GM19468 (cell line): Measurements from ENCODE around the gene CACNA1G.

Experiments used
- ATAC-seq: cut with Tn5 transposase; IDR thresholded peaks from one replicate; pipeline ENCODE4 v1.9.1; 2021; ENCODE audit warnings: mild to moderate bottlenecking, moderate library complexity, moderate number of reproducible peaks; ENCODE audit not compliant: unreplicated experiment; ENCODE audit errors: extremely low read depth

Gene CACNA1G

GRCh38 chr17:50547035-50547735, 13.3 kb upstream of the CACNA1G start, which contains the start of gene SPATA20:
SPATA20 (plus strand) TSS chr17:50547174; CDS start chr17:50547209, 35 bp downstream.
- ATAC-seq, result peak; percentile 83

- ATAC-seq, result no peak
Observed at GRCh38 chr17:50547736-50548083, 12.8 kb upstream of the CACNA1G start.

DNA sequence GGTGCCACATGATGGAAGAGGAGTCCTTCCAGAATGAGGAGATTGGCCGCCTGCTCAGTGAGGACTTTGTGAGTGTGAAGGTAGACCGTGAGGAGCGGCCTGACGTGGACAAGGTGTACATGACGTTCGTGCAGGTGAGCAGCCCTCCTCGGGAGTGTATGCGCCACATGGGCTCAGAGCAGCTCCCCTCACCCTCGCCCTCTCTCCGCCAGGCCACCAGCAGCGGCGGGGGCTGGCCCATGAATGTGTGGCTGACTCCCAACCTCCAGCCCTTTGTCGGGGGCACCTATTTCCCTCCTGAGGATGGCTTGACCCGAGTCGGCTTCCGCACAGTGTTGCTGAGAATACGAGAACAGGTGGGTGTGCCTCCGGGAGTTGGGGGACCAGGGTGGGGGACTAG, 11.7 kb upstream of the CACNA1G start:
- ATAC-seq, result no peak

- ATAC-seq, result no peak
Observed at GRCh38 chr17:50549256-50549941, 11.1 kb upstream of the CACNA1G start.

GRCh38 chr17:50549969-50550368, 10.5 kb upstream of the CACNA1G start:
- no peak for ATAC-seq

DNA sequence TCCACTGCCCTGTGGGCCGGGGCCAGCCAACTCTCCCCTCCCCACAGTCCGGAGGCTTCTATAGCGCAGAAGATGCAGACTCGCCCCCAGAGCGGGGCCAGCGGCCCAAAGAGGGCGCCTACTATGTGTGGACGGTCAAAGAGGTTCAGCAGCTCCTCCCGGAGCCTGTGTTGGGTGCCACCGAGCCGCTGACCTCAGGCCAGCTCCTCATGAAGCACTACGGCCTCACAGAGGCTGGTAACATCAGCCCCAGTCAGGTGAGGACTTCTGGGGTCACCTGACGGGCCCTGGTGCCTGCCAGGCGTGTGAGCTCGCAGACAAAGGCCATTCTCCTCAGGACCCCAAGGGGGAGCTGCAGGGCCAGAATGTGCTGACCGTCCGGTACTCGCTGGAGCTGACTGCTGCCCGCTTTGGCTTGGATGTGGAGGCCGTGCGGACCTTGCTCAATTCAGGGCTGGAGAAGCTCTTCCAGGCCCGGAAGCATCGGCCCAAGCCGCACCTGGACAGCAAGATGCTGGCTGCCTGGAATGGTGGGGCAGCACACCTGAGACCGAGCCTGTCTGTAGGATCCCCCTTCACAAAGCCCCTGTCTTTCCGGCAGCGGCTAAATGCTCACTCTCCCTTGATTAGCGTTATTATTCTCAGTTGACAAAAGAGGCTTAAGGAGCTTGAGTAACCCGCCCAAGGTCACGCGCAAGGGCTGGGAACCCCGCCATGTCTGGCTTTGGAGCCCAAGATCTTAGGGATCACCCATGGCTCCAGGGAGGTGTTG, 9.7 kb upstream of the CACNA1G start:
- no peak for ATAC-seq

DNA sequence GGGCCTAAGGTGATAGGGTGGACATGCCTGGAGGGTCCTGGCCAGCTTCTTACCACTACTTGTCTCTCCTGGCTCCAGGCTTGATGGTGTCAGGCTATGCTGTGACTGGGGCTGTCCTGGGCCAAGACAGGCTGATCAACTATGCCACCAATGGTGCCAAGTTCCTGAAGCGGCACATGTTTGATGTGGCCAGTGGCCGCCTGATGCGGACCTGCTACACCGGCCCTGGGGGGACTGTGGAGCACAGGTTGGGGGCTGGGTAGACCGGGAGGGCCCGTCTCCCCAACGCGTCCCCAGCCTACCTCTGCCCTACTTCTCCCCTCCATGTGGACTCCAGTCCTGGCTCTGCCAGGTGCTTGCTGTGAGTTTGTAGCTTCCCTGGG, 9.1 kb upstream of the CACNA1G start:
- ATAC-seq, result no peak

DNA sequence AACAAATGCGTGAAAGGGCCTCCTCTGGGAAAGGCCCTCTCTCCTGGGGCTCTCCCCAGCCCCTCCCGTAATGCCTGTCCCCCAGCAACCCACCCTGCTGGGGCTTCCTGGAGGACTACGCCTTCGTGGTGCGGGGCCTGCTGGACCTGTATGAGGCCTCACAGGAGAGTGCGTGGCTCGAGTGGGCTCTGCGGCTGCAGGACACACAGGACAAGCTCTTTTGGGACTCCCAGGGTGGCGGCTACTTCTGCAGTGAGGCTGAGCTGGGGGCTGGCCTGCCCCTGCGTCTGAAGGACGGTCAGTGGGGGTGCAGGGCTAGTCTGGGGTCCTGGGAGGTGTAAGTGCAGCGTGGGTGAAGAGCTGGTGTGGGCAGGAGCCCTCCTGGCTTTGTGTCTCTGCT, 8.6 kb upstream of the CACNA1G start:
- no peak for ATAC-seq

GRCh38 chr17:50554201-50554600, 6.3 kb upstream of the CACNA1G start:
- no peak for ATAC-seq

DNA sequence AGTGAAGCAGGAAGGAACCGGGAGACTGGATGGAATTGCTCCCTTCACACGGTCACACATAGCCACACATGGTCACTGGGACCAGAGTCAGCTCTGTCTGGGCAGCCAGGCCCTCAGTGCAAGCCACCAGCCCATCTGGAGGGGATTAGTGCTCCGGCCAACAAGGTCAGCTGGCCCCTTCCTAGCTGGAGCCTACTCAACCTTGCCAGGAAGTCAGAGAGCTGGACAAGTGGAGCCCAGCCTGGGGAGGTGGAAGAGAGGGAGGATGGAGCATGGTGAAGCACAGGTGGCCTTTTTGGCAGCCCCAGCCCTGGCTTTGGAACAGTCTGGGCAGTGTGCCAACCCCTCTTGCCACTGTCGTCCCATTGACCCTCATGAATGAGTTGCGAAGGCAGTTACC, 3.7 kb upstream of the CACNA1G start:
- no peak for ATAC-seq

- no peak for ATAC-seq
Observed at GRCh38 chr17:50557630-50558029, 2.9 kb upstream of the CACNA1G start.

DNA sequence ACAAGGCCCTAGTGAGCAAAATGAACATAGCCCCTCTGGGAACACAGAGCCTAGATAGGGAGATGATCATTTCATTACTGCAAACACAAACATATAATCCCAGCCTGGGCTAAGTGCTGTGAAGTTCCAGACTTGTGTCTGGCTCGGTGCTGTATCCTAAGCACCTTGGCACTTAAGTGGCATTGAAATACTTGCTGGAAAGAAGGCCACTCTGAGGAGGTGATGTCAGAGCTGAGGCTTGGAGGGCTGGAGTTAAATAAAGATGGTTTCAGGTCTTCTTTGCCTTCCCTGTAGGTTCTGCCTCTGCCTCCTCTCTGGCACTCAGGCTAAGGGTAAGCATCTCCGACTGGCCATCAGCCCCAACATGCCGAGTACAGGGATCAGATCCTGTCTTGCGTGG, 2.4 kb upstream of the CACNA1G start:
- no peak for ATAC-seq

DNA sequence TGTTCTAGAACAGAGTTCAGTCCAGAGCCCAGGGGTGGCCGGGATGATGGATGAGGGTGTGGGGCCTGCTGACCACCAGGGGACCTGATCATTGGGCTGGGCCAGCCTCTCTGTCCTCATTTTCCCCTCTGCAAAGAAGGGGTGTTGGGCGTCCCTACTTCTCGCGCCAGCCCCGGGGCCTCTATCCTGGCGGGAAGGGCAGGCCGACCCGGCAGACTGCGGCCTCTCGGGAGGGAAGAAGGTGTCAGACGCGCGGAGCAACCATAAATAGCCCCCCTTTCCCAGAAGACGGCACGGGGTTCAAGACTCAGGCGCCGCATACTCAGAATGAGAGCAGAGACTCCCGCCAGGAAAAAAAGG, 2.0 kb upstream of the CACNA1G start:
- ATAC-seq, result no peak

DNA sequence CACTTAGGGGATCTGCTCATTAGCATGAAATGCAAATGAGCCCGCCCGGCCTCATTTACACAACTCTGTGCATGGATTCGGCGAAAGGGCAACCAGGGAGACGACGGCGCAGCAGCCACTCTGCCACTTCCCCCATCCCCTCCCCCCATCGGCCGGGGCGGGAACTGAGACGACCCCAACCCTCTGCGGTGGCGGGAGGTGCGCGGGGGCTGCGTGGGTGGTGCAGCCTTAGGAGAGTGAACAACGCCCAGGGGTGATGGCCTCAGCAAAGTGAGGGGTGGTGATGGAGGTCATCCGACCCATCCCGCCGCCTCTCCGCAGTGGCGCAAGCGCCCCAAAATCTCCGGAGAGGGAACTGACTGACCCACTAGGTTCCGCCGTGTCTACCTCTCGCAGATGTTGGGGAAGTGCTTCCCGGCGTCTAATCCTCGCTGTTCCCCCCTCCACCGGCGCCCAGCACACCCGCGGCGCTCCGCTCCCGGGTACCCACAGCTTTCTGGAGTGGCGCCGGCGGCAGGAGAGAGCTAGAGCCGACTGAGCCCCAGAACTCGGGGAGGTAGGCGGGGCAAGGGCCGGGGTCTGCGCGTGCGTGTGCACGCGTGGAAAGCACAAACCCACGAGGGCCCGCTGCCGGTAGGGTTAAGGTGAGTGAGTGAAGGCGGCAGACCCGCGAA, 1.4 kb upstream of the CACNA1G start:
- no peak for ATAC-seq

GRCh38 chr17:50559674-50560184, 786 bp upstream of the CACNA1G start:
- no peak for ATAC-seq

- ATAC-seq, result peak; percentile 2
Observed at GRCh38 chr17:50560931-50561745, 623 bp downstream of the CACNA1G start.

GRCh38 chr17:50561746-50562141, 1.2 kb downstream of the CACNA1G start:
- no peak for ATAC-seq

- no peak for ATAC-seq
Observed at GRCh38 chr17:50562242-50563091, 2.0 kb downstream of the CACNA1G start.

GRCh38 chr17:50563092-50563511, 2.6 kb downstream of the CACNA1G start:
- ATAC-seq, result no peak
